Astrocyte of the spinal cord (primary cell): Measurements from ENCODE around the gene OSGEP.
A peak's percentile ranks its signal among the peaks of the same experiment; 100 is the strongest.

Source experiments
- DNase-seq: peaks from one replicate; pipeline ENCODE4 v3.0.0; 2011; ENCODE audit warnings: low read depth, low spot score
- H3K4me3 ChIP-seq: 2 replicates; pipeline ENCODE4 v1.5.1; 2011; ENCODE audit warnings: low read depth, mild to moderate bottlenecking, low read length, moderate library complexity
- in situ Hi-C: cut with HindIII; loops from 2 replicates; pipeline ENCODE4 v1.10.0; 2017; ENCODE audit warnings: low sequenced_read_pairs
- TF ChIP-seq, protein P1 (sequence below): IDR thresholded peaks from 2 replicates; pipeline ENCODE4 v1.5.1; 2012; ENCODE audit warnings: low read depth, mild to moderate bottlenecking, low read length, inconsistent platforms

Gene OSGEP

DNA sequence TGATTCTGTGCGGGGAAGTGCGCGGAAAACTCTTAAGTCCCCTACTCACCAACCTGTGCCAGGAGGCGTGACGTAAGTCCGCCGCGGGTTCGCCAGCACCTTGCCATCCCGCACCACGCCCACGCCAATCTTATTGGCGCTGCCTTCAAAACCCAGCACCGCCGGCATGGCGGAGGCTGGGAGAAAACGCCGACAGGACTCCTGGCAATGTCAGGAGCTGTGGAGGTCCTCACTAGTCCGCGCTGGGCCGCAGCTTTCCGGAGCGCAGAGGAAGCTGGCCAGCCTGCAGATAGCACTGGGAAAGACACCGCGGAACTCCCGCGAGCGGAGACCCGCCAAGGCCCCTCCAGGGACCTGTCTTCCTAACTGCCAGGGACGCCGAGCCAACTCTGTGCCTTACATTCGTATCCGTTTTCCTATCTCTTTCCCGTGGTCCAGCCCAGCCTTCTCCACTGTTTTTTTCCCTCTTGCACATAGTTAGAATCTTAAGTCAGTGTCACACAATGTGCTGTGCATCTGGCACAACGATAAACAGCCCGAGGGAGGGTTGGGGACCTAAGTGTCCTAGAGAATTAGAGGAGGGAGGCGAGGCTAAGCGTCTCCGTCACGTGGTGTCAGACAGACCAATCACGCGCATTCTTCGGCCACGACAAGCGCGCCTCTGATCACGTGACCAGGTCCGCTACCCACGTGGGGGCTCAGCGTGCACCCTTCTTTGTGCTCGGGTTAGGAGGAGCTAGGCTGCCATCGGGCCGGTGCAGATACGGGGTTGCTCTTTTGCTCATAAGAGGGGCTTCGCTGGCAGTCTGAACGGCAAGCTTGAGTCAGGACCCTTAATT, at the start of gene OSGEP, which contains the start of gene APEX1:
Gene OSGEP, minus strand, starts transcription at position 297 of the 839 bp plus-strand sequence. Its CDS starts 129 bp downstream, at position 168.
Gene APEX1, plus strand, starts transcription at position 711 of the 839 bp plus-strand sequence. CDS start 420 bp downstream, outside the sequence.
- H3K4me3 ChIP-seq, result peak within 1 kb of the TSS; percentile 95
- peak; percentile 99 for DNase-seq
- in situ Hi-C loops, result no loop called here
- TF ChIP-seq, protein P1, sequence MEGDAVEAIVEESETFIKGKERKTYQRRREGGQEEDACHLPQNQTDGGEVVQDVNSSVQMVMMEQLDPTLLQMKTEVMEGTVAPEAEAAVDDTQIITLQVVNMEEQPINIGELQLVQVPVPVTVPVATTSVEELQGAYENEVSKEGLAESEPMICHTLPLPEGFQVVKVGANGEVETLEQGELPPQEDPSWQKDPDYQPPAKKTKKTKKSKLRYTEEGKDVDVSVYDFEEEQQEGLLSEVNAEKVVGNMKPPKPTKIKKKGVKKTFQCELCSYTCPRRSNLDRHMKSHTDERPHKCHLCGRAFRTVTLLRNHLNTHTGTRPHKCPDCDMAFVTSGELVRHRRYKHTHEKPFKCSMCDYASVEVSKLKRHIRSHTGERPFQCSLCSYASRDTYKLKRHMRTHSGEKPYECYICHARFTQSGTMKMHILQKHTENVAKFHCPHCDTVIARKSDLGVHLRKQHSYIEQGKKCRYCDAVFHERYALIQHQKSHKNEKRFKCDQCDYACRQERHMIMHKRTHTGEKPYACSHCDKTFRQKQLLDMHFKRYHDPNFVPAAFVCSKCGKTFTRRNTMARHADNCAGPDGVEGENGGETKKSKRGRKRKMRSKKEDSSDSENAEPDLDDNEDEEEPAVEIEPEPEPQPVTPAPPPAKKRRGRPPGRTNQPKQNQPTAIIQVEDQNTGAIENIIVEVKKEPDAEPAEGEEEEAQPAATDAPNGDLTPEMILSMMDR, result no peak

GRCh38 chr14:20503898-20504297, 49.3 kb upstream of the OSGEP start:
- TF ChIP-seq, protein P1, result no peak
- in situ Hi-C loops, result no loop called here
- no peak for DNase-seq
- H3K4me3 ChIP-seq, result no peak overlapping the region

DNA sequence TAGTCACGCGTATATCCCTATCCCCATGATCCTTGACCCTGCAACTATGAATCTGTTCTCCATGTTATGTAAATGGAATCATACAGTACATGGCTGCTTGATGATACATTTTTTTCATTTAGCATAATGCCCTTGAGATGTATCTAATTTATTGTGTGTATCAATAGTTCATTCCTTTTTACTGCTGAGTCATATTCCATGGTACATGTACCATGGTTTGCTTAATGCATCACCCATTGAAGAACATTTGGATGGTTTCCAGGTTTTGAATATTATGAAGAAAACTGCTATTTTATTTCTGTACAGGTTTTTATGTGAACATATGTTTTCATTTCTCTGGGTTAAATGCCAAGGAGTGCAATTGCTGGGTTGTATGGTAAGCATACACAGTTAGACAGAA, 46.7 kb upstream of the OSGEP start:
- DNase-seq, result peak; percentile 33
- no peak overlapping the region for H3K4me3 ChIP-seq
- in situ Hi-C loops, result no loop called here
- TF ChIP-seq, protein P1, result no peak

DNA sequence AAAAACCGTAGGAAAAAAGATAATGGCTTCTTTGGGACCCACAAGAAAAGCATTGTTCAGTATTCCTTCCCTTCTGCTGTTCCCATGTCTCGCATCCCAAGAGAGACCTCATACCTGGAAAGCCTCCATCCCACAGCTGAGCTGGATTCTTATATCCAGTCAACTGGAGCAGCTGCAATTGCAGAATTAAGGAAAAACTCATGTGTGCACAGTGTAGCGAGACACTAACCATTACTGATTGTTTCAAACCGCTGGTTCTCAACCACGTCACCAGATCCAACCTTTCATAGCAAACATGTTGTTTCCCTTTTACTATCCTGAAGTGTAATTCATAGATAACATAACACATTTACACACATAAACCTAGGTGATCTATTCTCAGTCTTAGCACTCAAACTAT, 45.3 kb upstream of the OSGEP start:
- no peak overlapping the region for H3K4me3 ChIP-seq
- TF ChIP-seq, protein P1, result no peak
- in situ Hi-C loops, result no loop called here
- DNase-seq, result no peak

GRCh38 chr14:20499108-20499507, 44.5 kb upstream of the OSGEP start:
- DNase-seq, result no peak
- no peak overlapping the region for H3K4me3 ChIP-seq
- TF ChIP-seq, protein P1, result no peak
- in situ Hi-C loops, result no loop called here

GRCh38 chr14:20498622-20499021, 44.0 kb upstream of the OSGEP start:
- DNase-seq, result no peak
- TF ChIP-seq, protein P1, result no peak
- H3K4me3 ChIP-seq, result no peak overlapping the region
- in situ Hi-C loops, result no loop called here
